Measurements from ENCODE around the gene TNS3.

GRCh38 chr7:47301657-47302295 is 280.1 kb downstream of the TNS3 start:
- TF ChIP-seq POLR2AphosphoS5 (IDR thresholded peaks at IDR 0.05; ENCODE audit: borderline replicate concordance, low read depth, low read length): no peak
- TF ChIP-seq EZH2 (IDR thresholded peaks at IDR 0.05): no peak
